GM10847 (cell line): ENCODE results near the gene FAM174B.

Source experiments
- POLR2A ChIP-seq: IDR thresholded peaks from 2 replicates; pipeline ENCODE4 v1.6.1; 2011; ENCODE audit not compliant: insufficient read length; ENCODE audit errors: extremely low read depth

FAM174B gene

DNA sequence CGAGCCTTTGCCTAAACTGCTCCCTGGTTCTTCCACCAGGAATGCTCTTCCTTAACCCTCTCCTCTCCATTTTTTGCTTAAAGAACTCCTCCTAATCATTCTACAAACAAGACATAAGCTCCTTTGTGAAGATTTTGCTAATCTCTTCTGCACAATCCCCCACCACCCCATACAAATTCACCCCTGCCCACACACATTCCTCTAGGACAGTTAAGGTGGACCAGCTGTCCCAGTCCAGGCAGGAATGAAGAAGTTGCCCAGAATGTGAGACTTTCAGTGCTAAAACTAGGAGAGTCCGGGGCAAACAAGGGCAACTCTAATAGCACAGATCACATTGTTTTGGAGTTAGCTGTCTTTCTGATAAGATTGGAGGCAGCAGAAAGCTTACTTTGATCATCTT is 13.9 kb upstream of the FAM174B start:
- no peak for TF ChIP-seq POLR2A

DNA sequence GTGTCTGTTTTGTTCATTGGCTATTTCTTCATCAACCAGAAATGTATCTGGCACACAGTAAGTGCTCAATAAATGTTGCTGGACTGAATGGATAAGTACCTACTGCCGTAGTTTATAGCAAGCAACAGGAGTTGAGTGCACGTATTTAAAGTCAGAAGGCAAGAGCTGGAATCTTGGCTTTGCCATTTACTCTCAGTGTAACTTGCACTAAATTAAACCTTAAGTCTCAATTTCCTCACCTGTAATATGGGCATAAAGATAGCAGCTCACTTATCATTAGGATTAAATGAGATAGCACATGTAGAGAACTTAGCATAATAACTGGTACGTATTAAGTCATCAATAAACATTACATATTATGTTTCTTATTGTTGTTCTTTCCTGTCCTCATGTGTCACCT is 13.0 kb upstream of the FAM174B start:
- no peak for TF ChIP-seq POLR2A

DNA sequence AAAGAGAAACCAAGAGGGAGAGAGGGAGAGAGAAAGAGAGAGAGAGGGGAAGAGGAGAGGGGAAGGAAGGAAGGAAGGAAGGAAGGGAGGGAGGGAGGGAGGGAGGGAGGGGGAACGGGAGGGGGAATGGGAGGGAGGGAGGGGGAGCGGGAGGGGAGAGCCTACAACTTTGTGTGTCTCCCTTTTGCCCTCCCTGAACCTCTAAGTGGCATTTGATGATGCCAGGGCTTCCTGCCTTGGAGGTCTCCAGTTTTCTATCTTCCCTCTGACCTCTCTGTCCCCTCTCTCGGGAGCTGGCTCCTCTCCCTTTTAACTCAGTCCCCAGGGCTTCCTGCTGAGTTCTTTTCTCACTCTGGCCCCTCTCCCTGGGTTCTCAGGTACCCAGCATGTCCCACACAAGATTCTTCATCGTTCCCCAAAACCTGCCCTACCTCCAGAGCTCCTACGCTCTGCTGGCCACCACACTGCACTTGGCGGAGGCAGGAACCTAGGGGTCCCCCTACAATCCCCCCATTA is 12.5 kb upstream of the FAM174B start:
- TF ChIP-seq POLR2A, result no peak

DNA sequence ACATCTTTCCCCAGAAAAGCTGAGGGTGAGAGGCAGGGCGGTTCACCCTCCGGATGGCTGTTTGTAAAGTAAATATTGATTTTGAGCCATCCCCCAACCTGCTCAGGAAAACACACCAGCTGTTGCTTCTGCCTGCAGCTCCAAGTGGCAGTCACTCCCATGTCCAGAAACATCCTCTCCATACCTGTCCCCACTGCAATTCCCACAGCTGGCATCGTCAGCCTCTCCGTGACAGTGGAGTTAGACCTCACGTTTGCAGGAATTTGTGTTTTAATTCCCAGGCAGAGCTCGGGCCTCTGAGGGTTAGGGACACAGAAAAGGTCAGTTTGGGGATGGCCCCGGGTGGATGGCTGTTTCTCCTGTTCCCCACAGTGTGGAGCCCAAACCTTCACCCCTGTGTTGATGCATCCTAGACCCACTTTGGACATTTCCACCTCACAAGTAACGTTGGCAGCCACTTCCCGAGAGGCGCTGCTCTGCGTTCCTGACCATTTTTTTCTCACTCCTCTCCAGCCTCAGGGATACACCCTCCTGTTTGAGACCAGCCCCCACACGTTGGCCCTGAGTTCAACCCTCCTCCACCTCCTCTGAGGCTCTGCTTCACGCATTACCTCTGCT is 11.8 kb upstream of the FAM174B start:
- no peak for TF ChIP-seq POLR2A

DNA sequence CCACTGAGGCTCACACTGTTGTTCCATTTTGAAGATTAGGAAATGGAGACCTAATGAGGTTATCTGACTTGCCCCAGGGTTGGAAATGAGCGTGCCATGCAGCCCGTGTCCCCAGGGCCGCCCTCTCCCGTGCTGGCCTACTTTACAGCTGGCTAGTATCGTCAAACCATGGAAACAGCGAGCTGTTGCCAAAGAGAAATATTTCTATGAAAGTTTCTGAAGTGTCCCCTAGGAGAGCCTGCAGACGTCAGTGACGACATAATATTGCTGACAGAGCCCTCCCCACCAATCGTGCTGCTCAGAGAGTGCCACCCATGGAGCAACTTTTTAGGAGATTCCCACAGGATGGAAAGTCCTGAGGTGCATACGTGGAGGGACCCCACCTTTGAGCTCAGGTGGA is 11.2 kb upstream of the FAM174B start:
- no peak for TF ChIP-seq POLR2A

DNA sequence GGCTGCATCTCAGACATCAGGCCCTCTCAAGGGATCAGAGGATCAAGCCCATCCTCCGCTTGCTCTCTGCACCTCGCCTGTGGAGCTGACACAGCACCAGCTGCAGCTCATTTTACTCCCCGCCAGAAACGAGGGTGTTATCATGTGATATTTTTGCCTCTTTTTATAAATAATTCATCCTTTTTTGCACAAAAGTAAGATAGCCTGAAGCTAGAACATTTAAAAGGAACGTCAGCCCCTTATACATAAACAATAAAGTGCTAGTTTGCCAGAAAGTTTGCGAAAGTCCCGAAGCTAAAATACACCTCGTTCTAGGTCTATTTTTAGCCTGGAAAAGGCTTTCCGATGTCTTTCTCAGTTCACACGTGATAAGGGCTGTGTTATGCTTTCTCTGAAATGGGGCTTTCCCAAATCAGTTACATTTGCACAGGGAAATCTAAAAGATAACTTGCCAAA is 9.6 kb upstream of the FAM174B start:
- no peak for TF ChIP-seq POLR2A

DNA sequence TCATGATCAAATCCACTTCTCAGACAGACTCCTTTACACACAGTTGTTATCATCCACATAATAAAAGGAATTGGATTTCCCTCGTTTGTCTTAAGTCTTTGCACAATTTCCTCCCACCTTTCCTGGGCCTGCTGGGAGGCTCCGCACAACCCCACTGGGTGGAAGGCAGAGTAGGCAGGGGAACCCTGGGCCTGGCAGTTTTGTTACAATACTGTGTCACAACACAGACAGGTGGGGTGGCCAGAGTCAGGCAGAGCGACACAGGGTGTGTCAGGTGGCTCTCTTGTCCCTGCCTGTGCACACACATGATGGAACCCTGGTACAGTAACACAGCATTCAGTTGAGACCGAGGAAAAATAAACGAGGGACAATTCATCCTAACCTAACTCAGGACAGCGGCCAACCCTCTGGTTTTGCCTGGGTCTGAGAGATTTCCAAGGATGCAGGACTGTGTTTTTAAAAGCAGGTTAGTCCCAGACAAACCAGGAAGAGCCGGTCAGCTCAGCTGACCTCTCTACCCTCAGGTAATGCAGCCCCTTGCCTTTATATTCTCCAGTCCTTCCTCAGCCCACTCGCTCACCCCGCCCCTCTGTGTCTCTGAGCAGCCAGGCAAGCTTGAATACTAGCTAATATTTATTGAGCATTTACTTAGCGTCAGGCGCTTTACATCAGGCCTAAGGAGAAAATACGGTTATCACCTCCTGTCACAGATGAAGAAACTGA is 8.8 kb upstream of the FAM174B start:
- no peak for TF ChIP-seq POLR2A

DNA sequence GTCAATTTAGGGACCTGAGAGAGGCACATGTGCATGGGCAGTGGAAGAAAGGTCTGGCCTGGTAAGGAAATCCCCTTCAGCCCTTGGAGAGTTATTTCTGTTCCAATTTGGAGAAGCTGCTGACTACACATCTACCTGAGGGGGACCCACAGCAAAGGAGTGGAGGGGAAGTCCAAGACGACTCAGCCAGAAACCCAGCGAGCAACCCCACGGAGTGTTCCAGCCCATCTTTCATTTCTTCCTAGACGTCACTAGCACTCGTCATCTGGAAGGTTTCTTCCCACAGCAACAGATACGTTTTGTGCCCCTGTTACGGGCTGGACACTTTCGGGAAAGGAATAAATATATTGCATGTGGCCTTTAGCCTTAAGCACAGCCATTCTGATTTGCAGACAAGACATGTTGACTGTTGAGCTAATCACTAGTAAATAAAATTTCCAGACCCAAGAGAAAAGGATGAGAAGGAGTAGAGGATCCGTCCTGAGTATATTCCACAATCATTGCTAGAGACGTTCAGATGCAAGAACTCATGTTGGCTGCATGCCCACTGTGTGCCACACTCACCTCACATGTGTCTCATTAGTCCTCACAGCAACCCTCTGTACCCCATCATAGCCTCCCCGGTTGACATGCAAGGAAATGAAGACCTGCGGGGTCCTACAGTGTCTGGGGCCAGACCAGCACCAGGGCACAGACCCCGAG is 7.8 kb upstream of the FAM174B start:
- TF ChIP-seq POLR2A, result no peak

DNA sequence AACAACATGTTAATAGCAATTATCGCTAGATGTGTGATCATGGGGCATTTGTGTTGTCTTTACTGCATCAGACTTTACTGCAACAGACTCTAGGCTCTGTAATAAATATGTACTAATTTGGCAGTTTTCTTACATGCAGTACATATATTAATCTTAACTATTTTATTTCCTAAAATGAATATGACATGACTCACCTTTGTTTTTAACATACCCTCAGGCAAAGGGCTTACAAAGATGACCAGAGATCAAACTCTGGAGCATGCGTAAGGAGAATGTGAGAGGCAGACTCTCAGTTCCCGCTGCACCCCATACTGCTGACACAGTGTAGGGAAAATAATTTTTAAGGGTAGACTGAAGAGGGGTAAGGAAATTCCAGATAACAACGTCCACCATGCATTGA is 7.2 kb upstream of the FAM174B start:
- TF ChIP-seq POLR2A, result no peak

DNA sequence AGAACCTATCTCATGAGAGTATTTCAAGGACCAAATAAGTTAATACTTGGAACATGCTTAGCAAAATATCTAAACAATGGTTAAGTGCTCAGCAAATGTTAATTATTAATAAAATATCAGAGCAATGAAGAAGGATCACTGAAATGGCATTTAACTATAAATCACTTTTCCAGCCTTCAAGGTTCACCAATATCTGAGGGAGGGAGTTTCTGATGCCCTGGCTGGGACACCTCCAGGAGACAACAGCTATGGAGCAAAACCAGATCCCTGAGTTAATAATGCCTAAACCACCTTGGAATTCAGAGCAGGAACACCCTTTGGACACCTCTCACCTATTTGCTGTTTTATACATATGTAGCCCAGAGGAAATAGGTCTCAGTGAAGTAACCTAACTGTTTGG is 6.4 kb upstream of the FAM174B start:
- no peak for TF ChIP-seq POLR2A

DNA sequence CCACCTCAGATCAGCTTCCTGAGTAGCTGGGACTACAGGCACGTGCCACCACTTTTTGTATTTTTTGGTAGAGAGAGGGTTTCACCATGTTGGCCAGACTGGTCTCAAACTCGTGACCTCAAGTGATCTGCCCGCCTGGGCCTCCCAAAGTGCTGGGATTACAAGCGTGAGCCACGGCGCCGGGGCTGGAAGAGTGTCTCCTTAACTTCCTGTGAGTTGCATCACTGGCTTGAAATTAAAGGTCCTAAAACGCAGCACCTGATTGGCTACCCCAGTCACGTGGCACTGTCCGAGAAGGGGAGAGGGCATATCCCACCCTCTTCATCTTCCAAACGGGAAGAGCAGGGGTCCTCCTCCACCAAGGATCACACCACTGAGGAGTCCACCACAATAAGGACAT is 5.5 kb upstream of the FAM174B start:
- TF ChIP-seq POLR2A, result no peak

DNA sequence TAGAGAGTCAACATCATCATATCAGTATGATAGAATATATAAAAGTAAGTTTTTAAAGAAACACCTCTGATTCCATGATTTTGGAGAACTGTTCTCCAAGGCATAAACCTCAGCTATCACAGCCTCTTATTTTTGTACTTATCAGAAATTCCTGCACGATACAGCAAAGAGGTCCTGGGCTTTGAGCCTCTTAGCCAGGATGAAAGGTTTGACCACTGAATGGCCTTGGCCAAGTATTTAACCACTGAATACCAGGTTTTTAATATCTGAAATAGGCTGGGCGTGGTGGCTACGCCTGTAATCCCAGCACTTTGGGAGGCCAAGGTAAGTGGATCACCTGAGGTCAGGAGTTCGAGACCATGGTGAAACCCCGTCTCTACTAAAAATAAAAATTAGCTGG is 1.9 kb upstream of the FAM174B start:
- TF ChIP-seq POLR2A, result no peak

DNA sequence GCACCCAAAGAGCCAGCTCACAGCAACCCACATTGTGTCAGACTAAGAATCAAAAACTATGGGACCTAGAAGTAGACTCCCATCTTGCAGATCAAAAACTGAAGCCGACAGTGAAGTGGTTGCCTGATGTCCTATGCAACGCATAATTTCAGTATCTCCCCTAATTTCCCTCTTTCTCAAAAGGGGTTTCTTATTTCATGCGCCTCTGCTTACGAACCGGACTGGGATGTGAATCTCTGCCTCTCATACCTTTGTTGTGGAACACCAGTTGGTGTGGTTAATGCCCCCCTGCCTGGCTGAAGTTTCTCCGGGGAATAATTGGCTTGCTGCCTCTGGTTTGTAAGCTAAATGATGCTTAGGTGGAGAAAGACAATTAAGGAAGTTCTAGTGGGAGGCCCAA is 514 bp upstream of the FAM174B start:
- TF ChIP-seq POLR2A, result no peak

DNA sequence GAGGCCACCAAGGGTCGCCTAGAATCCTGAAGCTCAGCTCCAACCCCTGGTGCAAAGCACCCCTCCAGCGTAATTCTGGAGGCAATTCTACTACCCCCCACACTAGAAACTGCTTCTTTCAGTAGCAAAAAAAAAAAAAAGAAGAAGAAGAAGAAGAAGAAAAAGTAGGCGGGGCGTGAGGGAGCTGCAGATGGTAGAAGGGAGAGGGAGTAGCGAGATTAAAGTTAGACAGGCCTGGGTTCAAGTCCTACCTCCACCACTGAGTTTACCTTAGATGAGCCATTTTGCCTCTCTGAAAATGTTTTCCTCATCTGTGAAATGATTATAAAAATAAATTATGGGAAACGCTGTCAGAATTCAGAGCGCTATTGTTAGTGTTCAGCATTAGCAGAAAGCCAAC is 913 bp downstream of the FAM174B start:
- TF ChIP-seq POLR2A, result no peak

DNA sequence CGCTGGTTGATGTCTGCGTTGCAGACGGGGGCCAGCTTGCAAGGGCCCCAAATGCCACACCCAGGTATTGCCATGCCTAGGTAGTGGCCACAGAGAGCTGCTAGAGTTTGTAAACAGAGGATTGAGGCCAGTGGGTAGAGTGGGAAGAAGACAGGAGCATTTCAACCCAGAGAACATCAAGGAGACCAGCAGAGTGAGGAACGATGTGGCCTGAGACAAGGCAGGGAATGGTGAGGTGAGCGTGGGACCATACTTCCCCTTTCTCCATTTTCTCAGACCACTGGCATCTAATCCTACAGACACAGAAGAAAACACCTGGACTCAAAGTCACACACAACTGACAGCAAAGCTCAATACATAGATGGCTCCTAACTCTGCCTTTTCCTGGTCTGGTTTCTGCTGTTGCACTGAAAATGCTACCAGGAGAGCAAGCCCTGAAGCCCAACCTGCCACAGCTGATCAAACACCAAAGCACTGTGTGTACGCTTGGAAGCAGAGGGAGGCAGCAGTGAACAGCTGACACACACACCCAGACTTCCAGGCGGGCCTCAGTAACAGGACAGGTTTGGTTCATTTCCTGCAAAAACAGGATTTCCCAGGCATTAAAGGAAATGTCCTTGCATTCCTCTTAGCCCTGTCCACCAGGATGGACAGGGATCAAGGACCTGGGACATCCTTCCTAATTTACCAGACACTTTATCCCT is 1.6 kb downstream of the FAM174B start:
- TF ChIP-seq POLR2A, result no peak

DNA sequence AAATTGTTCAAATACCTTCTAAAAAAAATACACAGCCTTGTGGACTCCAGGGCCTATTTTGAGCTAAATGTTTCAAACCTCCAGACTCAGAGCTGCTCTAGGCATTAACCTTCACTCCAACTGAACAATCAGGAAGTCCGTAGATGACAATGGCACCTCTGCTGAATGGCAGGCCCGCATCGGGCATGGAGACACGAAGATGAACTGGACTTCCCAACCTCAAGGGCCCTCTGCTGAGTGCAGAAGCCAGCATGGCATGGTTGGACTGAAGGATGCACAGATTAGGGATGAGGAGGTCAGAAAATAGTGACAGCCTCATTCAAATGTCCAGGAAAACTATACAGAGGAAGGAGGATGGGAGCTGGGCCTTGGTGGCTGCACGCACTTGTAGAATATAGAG is 2.2 kb downstream of the FAM174B start:
- TF ChIP-seq POLR2A, result no peak

DNA sequence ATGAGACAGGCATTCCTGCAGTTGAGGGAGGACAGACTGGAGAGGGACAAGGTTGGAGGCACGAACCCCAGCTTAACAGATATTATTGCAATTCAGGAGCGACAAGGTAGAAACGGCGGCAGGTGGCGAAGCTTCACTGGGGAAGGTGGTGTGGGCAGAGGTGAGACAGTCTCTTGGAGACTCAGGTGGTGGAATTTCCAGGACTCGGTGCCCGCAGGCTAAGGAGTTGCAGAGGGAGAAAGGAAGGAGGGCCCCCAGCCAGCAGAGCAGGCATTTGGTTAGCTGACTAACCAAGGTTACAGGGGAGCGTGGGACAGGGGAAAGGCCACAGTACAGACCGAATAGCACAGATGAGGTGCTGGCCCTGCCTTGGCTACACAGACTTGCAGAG is 3.0 kb downstream of the FAM174B start:
- no peak for TF ChIP-seq POLR2A
